Smooth muscle cell (in vitro differentiated cells): ENCODE measurements around the gene CREB1. TPM values are rescaled to one million over a fixed set of nuclear protein-coding genes. Genes with fewer than 3 reads are reported as not detected.

Experiments used
- DNase-seq: peaks from one replicate; lab custom pipeline; 2025; ENCODE audit not compliant: unreplicated experiment; lab: John Stamatoyannopoulos, UW
- H2AFZ ChIP-seq: fragments of 200-600 bp; sonication (generic); 2 replicates; pipeline ENCODE4 v1.6.0; 2016; ENCODE audit warnings: antibody characterized with exemption, low read depth, mild to moderate bottlenecking
- H3F3A ChIP-seq: fragments of 200-600 bp; sonication (generic); 2 replicates; pipeline ENCODE4 v1.6.0; 2017; ENCODE audit warnings: antibody characterized with exemption, low read depth
- H3K27ac ChIP-seq: fragments of 200-600 bp; sonication (generic); 2 replicates; pipeline ENCODE4 v1.5.1; 2016; ENCODE audit warnings: low read depth, mild to moderate bottlenecking
- H3K27me3 ChIP-seq: fragments of 200-600 bp; sonication (generic); 2 replicates; pipeline ENCODE4 v1.6.1; 2016; ENCODE audit warnings: low read depth, mild to moderate bottlenecking
- H3K36me3 ChIP-seq: fragments of 200-600 bp; sonication (generic); 2 replicates; pipeline ENCODE4 v1.5.1; 2016; ENCODE audit warnings: low read depth
- H3K4me1 ChIP-seq: fragments of 200-600 bp; sonication (generic); 2 replicates; pipeline ENCODE4 v1.5.1; 2016; ENCODE audit warnings: low read depth
- H3K4me2 ChIP-seq: fragments of 200-600 bp; sonication (generic); 2 replicates; pipeline ENCODE4 v1.6.0; 2016; ENCODE audit warnings: mild to moderate bottlenecking
- H3K4me3 ChIP-seq: fragments of 200-600 bp; sonication (generic); 2 replicates; pipeline ENCODE4 v1.5.1; 2016; ENCODE audit warnings: mild to moderate bottlenecking
- H3K79me2 ChIP-seq: fragments of 200-600 bp; sonication (generic); 2 replicates; pipeline ENCODE4 v1.6.0; 2016; ENCODE audit warnings: low read depth, mild to moderate bottlenecking
- H3K9ac ChIP-seq: fragments of 200-600 bp; sonication (generic); 2 replicates; pipeline ENCODE4 v1.6.0; 2016; ENCODE audit warnings: low read depth
- H3K9me3 ChIP-seq: fragments of 200-600 bp; sonication (generic); replicated peaks from 2 replicates; pipeline ENCODE4 v1.5.1; 2016; ENCODE audit warnings: low read depth
- H4K20me1 ChIP-seq: fragments of 200-600 bp; sonication (generic); 2 replicates; pipeline ENCODE4 v1.6.0; 2016; ENCODE audit warnings: low read depth
- CTCF ChIP-seq: fragments of 200-600 bp; sonication (generic); IDR thresholded peaks from 2 replicates; pipeline ENCODE4 v1.5.1; 2017; ENCODE audit warnings: borderline replicate concordance, mild to moderate bottlenecking, antibody characterized with exemption; ENCODE audit not compliant: insufficient read depth, poor library complexity, severe bottlenecking
- WGBS: methylation state at CpG from one replicate; pipeline ENCODE4 v1.1.7; 2016; ENCODE audit warnings: low lambda C conversion rate; 5-methylcytosine and 5-hydroxymethylcytosine counted together
- polyA plus RNA-seq: library from polyadenylated mRNA; unstranded; fragments of >200 nt; fragmentation: Nextera tagmentation; extraction: Ambion mirVana; gene quantifications from 2 replicates; pipeline ENCODE4 v1.2.1, GENCODE V29; 2016
- total RNA-seq: library from RNA; depleted of rRNA; stranded (reverse); fragments of >200 nt; gene quantifications from 2 replicates; pipeline ENCODE4 v1.2.3, GENCODE V29; 2014

The CREB1 gene
- total and polyA plus RNA-seq, 2 experiments from 2014 or later, result 19.0 to 67.6 TPM

DNA sequence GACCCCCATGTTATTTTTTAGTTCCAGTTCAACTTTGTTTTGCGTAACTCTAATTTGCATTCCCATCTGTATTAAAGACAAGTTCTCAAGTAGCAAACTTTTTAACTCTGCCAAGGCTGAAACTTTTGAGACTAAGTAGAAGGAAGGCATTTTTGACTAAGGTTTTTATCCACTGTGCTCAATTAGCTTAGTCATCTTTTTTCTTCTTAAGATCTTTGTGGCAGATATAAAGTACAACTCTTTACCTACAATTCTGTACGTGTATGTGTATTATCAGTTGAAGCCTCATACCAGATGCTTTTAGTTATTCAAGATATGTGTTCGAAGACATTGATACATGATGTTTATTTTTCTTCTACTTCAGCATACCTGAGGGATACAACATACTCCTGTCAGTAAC lies 41.6 kb downstream of the CREB1 start:
- H3K27me3 ChIP-seq, result no peaks in the 10 kb centered on the region
- no peak overlapping the region for H2AFZ ChIP-seq
- no peak for DNase-seq
- no peak overlapping the region for H3K9ac ChIP-seq
- 94% methylated on average over 3 of the region's 3 CpGs for WGBS
- no peak overlapping the region for H3K27ac ChIP-seq
- H3K9me3 ChIP-seq, result no peaks in the 10 kb centered on the region
- peaks cover 51% of the 10 kb centered on the region for H3K36me3 ChIP-seq
- H3F3A ChIP-seq, result no peaks in the 10 kb centered on the region
- H3K79me2 ChIP-seq, result no peaks in the 10 kb centered on the region
- H3K4me2 ChIP-seq, result no peak overlapping the region
- no peak overlapping the region for H3K4me3 ChIP-seq
- H3K4me1 ChIP-seq, result no peaks in the 10 kb centered on the region
- H4K20me1 ChIP-seq, result peaks cover 6% of the 10 kb centered on the region
- TF ChIP-seq CTCF, result no peak

GRCh38 chr2:207584952-207585351 lies 55.2 kb downstream of the CREB1 start:
- no peak overlapping the region for H3K4me3 ChIP-seq
- WGBS, result 100% methylated on average over 4 of the region's 4 CpGs
- H3K36me3 ChIP-seq, result peaks cover 47% of the 10 kb centered on the region
- no peak overlapping the region for H3K27ac ChIP-seq
- H3K4me2 ChIP-seq, result no peak overlapping the region
- peaks cover 3% of the 10 kb centered on the region for H4K20me1 ChIP-seq
- H3K27me3 ChIP-seq, result no peaks in the 10 kb centered on the region
- no peak for DNase-seq
- H3F3A ChIP-seq, result no peaks in the 10 kb centered on the region
- H3K79me2 ChIP-seq, result peaks cover 8% of the 10 kb centered on the region
- TF ChIP-seq CTCF, result no peak
- H3K9ac ChIP-seq, result no peak overlapping the region
- H3K9me3 ChIP-seq, result no peaks in the 10 kb centered on the region
- no peaks in the 10 kb centered on the region for H3K4me1 ChIP-seq
- H2AFZ ChIP-seq, result no peak overlapping the region

- Histone ChIP-seq H3K9ac (no peak overlapping the region), H2AFZ (no peak overlapping the region), H3K4me3 (no peak overlapping the region), H3K4me1 (no peaks in the 10 kb centered on the region), H3K4me2 (no peak overlapping the region), H3F3A (no peaks in the 10 kb centered on the region), H3K79me2 (peaks cover 19% of the 10 kb centered on the region), H3K27ac (no peak overlapping the region), H4K20me1 (no peaks in the 10 kb centered on the region), H3K9me3 (peaks cover 10% of the 10 kb centered on the region), H3K36me3 (peaks cover 48% of the 10 kb centered on the region), H3K27me3 (no peaks in the 10 kb centered on the region)
- TF ChIP-seq CTCF, result no peak
- 96% methylated on average over 7 of the region's 7 CpGs for WGBS
- DNase-seq, result no peak
Measured at GRCh38 chr2:207587305-207587704, 57.5 kb downstream of the CREB1 start.

DNA sequence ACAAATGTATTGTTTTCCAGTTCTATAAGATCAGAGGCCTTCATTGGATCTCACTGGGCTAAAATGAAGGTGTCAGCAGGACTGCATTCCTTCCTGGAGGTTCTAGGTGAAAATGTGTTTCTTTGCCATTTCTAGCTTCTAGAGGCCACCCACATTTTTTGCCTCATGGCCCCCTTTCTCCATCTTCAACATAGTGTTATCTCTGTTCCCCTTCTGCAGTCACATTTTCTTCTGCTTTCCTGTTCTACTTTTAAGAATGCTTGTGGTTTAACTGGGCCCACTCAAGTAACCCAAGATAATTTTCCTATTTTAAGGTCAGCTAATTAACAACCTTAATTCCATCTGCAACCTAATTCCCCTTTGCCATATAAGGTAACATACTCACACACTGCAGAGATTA lies 59.4 kb downstream of the CREB1 start:
- H3K27me3 ChIP-seq, result no peaks in the 10 kb centered on the region
- H3F3A ChIP-seq, result no peaks in the 10 kb centered on the region
- peaks cover 10% of the 10 kb centered on the region for H3K9me3 ChIP-seq
- no peak overlapping the region for H2AFZ ChIP-seq
- no peak overlapping the region for H3K4me2 ChIP-seq
- H3K27ac ChIP-seq, result no peak overlapping the region
- H3K9ac ChIP-seq, result no peak overlapping the region
- no peaks in the 10 kb centered on the region for H3K4me1 ChIP-seq
- TF ChIP-seq CTCF, result no peak
- peaks cover under 1% of the 10 kb centered on the region for H4K20me1 ChIP-seq
- H3K4me3 ChIP-seq, result no peak overlapping the region
- peaks cover 40% of the 10 kb centered on the region for H3K36me3 ChIP-seq
- H3K79me2 ChIP-seq, result peaks cover 19% of the 10 kb centered on the region
- DNase-seq, result no peak
